Trophoblast cell (in vitro differentiated cells and primary cell): Measurements from ENCODE around the gene ZNF22.

Source experiments
- DNase-seq, 2 donors: peaks; one replicate each; pipeline ENCODE4 v3.0.0-alpha.2; 2016
- H2AFZ ChIP-seq: 2 replicates; pipeline ENCODE4 v1.6.1; 2013; ENCODE audit warnings: low read length, moderate library complexity, mild to moderate bottlenecking; ENCODE audit not compliant: insufficient read depth, poor library complexity
- H2AK5ac ChIP-seq: 2 replicates; pipeline ENCODE4 v1.6.1; 2013; ENCODE audit warnings: mild to moderate bottlenecking, low read length
- H2BK120ac ChIP-seq: 2 replicates; pipeline ENCODE4 v1.6.1; 2013; ENCODE audit warnings: low read length, mild to moderate bottlenecking, moderate library complexity; ENCODE audit not compliant: insufficient read depth, poor library complexity
- H2BK12ac ChIP-seq: 2 replicates; pipeline ENCODE4 v1.6.1; 2013; ENCODE audit warnings: mild to moderate bottlenecking, low read length, moderate library complexity
- H2BK5ac ChIP-seq: 2 replicates; pipeline ENCODE4 v1.6.1; 2013; ENCODE audit warnings: low read length, low read depth, moderate library complexity, mild to moderate bottlenecking; ENCODE audit not compliant: poor library complexity
- H3K14ac ChIP-seq: 2 replicates; pipeline ENCODE4 v1.6.1; 2013; ENCODE audit warnings: mild to moderate bottlenecking, low read length
- H3K18ac ChIP-seq: 2 replicates; pipeline ENCODE4 v1.6.1; 2013; ENCODE audit warnings: mild to moderate bottlenecking, low read length
- H3K23ac ChIP-seq: 2 replicates; pipeline ENCODE4 v1.6.1; 2013; ENCODE audit warnings: low read length
- H3K27ac ChIP-seq: 2 replicates; pipeline ENCODE4 v1.5.1; 2013; ENCODE audit warnings: low read depth, mild to moderate bottlenecking, inconsistent platforms, low read length, moderate library complexity
- H3K27me3 ChIP-seq: 2 replicates; pipeline ENCODE4 v1.6.1; 2013; ENCODE audit warnings: inconsistent platforms, mild to moderate bottlenecking, low read length, moderate library complexity; ENCODE audit not compliant: insufficient read depth
- H3K36me3 ChIP-seq, 2 experiments: 1 replicate in 1 of 2; 2 replicates in 1 of 2; pipeline ENCODE4 v1.6.1; 2013; ENCODE audit warnings: low read length in 2 of 2, mild to moderate bottlenecking in 2 of 2, moderate library complexity in 1 of 2; ENCODE audit not compliant: insufficient read depth in 2 of 2, control insufficient read depth in 1 of 2
- H3K4ac ChIP-seq: 2 replicates; pipeline ENCODE4 v1.6.1; 2013; ENCODE audit warnings: low read depth, mild to moderate bottlenecking, low read length, moderate library complexity
- H3K4me1 ChIP-seq, 2 experiments: 1 replicate in 1 of 2; 2 replicates in 1 of 2; pipeline ENCODE4 v1.6.1; 2013; ENCODE audit warnings: low read length in 2 of 2, mild to moderate bottlenecking in 2 of 2, moderate library complexity in 1 of 2; ENCODE audit not compliant: insufficient read depth in 2 of 2, control insufficient read depth in 1 of 2
- H3K4me2 ChIP-seq: 2 replicates; pipeline ENCODE4 v1.6.1; 2013; ENCODE audit warnings: inconsistent platforms, mild to moderate bottlenecking, low read length, moderate library complexity
- H3K4me3 ChIP-seq: 2 replicates; pipeline ENCODE4 v1.5.1; 2013; ENCODE audit warnings: mild to moderate bottlenecking, low read depth, low read length, inconsistent platforms
- H3K79me1 ChIP-seq: one replicate; pipeline ENCODE4 v1.6.1; 2013; ENCODE audit warnings: low read length
- H3K79me2 ChIP-seq: 2 replicates; pipeline ENCODE4 v1.6.1; 2013; ENCODE audit warnings: low read length, mild to moderate bottlenecking; ENCODE audit not compliant: control insufficient read depth, insufficient read depth, poor library complexity
- H3K9ac ChIP-seq: 2 replicates; pipeline ENCODE4 v1.6.1; 2013; ENCODE audit warnings: mild to moderate bottlenecking, low read length
- H3K9me3 ChIP-seq: 2 replicates; pipeline ENCODE4 v1.6.1; 2013; ENCODE audit warnings: low read depth, mild to moderate bottlenecking, control low read depth, inconsistent platforms, low read length; ENCODE audit not compliant: insufficient read depth
- H4K12ac ChIP-seq: 2 replicates; pipeline ENCODE4 v1.6.1; 2013; ENCODE audit warnings: low read depth, mild to moderate bottlenecking, low read length, moderate library complexity
- H4K8ac ChIP-seq: 2 replicates; pipeline ENCODE4 v1.6.1; 2013; ENCODE audit warnings: low read depth, mild to moderate bottlenecking, low read length, moderate library complexity
- H4K91ac ChIP-seq: one replicate; pipeline ENCODE4 v1.6.1; 2013; ENCODE audit warnings: low read depth, mild to moderate bottlenecking, low read length, moderate library complexity
- WGBS: extraction: QIAGEN DNeasy Blood & Tissue Kit; methylation state at CpG from one replicate; pipeline ENCODE4 v1.1.7; 2013; ENCODE audit warnings: missing lambda C conversion rate; ENCODE audit not compliant: insufficient read length, insufficient coverage; ENCODE audit errors: extremely low coverage; 5-methylcytosine and 5-hydroxymethylcytosine counted together

Gene ZNF22

GRCh38 chr10:44995581-44995913 is 5.2 kb upstream of the ZNF22 start:
- H2BK5ac ChIP-seq, result peak overlapping the region; percentile 34
- H4K8ac ChIP-seq, result no peak overlapping the region
- no CpG with 5 or more reads among the region's 4 CpGs for WGBS
- H3K23ac ChIP-seq, result no peak overlapping the region
- peaks cover 5% of the 10 kb centered on the region for H3K79me2 ChIP-seq
- no peak overlapping the region for H2BK120ac ChIP-seq
- no peaks in the 10 kb centered on the region for H3K27me3 ChIP-seq
- H3K36me3 ChIP-seq, result peaks cover 2 to 12% of the 10 kb centered on the region in 2 experiments
- no peak overlapping the region for H3K9ac ChIP-seq
- H2AK5ac ChIP-seq, result no peak overlapping the region
- no peaks in the 10 kb centered on the region for H3K9me3 ChIP-seq
- DNase-seq, result no peak
- H3K4me3 ChIP-seq, result no peak overlapping the region
- H3K79me1 ChIP-seq, result peaks cover 47% of the 10 kb centered on the region
- H3K4ac ChIP-seq, result no peak overlapping the region
- no peak overlapping the region for H4K91ac ChIP-seq
- H3K4me2 ChIP-seq, result no peak overlapping the region
- H2BK12ac ChIP-seq, result no peak overlapping the region
- H2AFZ ChIP-seq, result no peak overlapping the region
- no peak overlapping the region for H4K12ac ChIP-seq
- peak overlapping the region; percentile 70 for H3K27ac ChIP-seq
- H3K14ac ChIP-seq, result no peak overlapping the region
- H3K4me1 ChIP-seq, result peaks cover 23 to 27% of the 10 kb centered on the region in 2 experiments
- H3K18ac ChIP-seq, result no peak overlapping the region

- no CpG with 5 or more reads among the region's 9 CpGs for WGBS
- no peak overlapping the region for H3K9ac ChIP-seq
- peaks cover 52% of the 10 kb centered on the region for H3K79me1 ChIP-seq
- no peak overlapping the region for H3K4me3 ChIP-seq
- H3K27ac ChIP-seq, result peak overlapping the region; percentile 70
- no peaks in the 10 kb centered on the region for H3K27me3 ChIP-seq
- H3K18ac ChIP-seq, result peak overlapping the region; percentile 25
- peaks cover 23 to 27% of the 10 kb centered on the region in 2 experiments for H3K4me1 ChIP-seq
- no peaks in the 10 kb centered on the region for H3K9me3 ChIP-seq
- H3K36me3 ChIP-seq, result peaks cover 2 to 12% of the 10 kb centered on the region in 2 experiments
- H2BK5ac ChIP-seq, result peak overlapping the region; percentile 47
- H4K8ac ChIP-seq, result peak overlapping the region; percentile 33
- H2BK12ac ChIP-seq, result peak overlapping the region; percentile 1
- H3K79me2 ChIP-seq, result peaks cover 9% of the 10 kb centered on the region
- H2BK120ac ChIP-seq, result peak overlapping the region; percentile 9
- H3K14ac ChIP-seq, result peak overlapping the region; percentile 52
- H3K23ac ChIP-seq, result no peak overlapping the region
- no peak overlapping the region for H3K4ac ChIP-seq
- no peak overlapping the region for H3K4me2 ChIP-seq
- peak overlapping the region; percentile 49 for H2AK5ac ChIP-seq
- H4K91ac ChIP-seq, result peak overlapping the region; percentile 74
- H2AFZ ChIP-seq, result peak overlapping the region; percentile 15
- no peak overlapping the region for H4K12ac ChIP-seq
- DNase-seq, result peak in 1 of 2 donors; percentile 68
These were observed 4.6 kb upstream of the ZNF22 start for GRCh38 chr10:44995914-44996669.

GRCh38 chr10:44997105-44997748 is 3.5 kb upstream of the ZNF22 start:
- H2BK5ac ChIP-seq, result no peak overlapping the region
- H3K9me3 ChIP-seq, result no peaks in the 10 kb centered on the region
- no peak overlapping the region for H4K12ac ChIP-seq
- H3K27ac ChIP-seq, result no peak overlapping the region
- no peak overlapping the region for H3K14ac ChIP-seq
- no peaks in the 10 kb centered on the region for H3K27me3 ChIP-seq
- no peak overlapping the region for H3K23ac ChIP-seq
- WGBS, result no CpG with 5 or more reads among the region's 6 CpGs
- no peak for DNase-seq
- H3K36me3 ChIP-seq, result peaks cover 2 to 8% of the 10 kb centered on the region in 2 experiments
- H3K4ac ChIP-seq, result no peak overlapping the region
- H3K9ac ChIP-seq, result no peak overlapping the region
- H2BK120ac ChIP-seq, result peak overlapping the region; percentile 9
- H2AK5ac ChIP-seq, result no peak overlapping the region
- no peak overlapping the region for H2AFZ ChIP-seq
- H3K18ac ChIP-seq, result no peak overlapping the region
- H4K8ac ChIP-seq, result no peak overlapping the region
- H3K79me1 ChIP-seq, result peaks cover 53% of the 10 kb centered on the region
- H3K4me2 ChIP-seq, result no peak overlapping the region
- H2BK12ac ChIP-seq, result no peak overlapping the region
- no peak overlapping the region for H4K91ac ChIP-seq
- H3K79me2 ChIP-seq, result peaks cover 13% of the 10 kb centered on the region
- H3K4me3 ChIP-seq, result no peak overlapping the region
- H3K4me1 ChIP-seq, result peaks cover 23 to 27% of the 10 kb centered on the region in 2 experiments

GRCh38 chr10:44998146-44998631 is 2.5 kb upstream of the ZNF22 start:
- Histone ChIP-seq H3K14ac (no peak overlapping the region), H4K91ac (peak overlapping the region; percentile 37), H2BK120ac (no peak overlapping the region), H3K9me3 (no peaks in the 10 kb centered on the region), H2AFZ (no peak overlapping the region), H2AK5ac (no peak overlapping the region), H4K12ac (no peak overlapping the region), H3K27me3 (no peaks in the 10 kb centered on the region), H4K8ac (no peak overlapping the region), H3K79me1 (peaks cover 43% of the 10 kb centered on the region), H3K4ac (no peak overlapping the region), H3K4me1 (peaks cover 18 to 25% of the 10 kb centered on the region in 2 experiments), H3K4me2 (no peak overlapping the region), H3K36me3 (peaks cover 1 to 2% of the 10 kb centered on the region in 2 experiments), H3K23ac (no peak overlapping the region), H2BK12ac (no peak overlapping the region), H3K18ac (no peak overlapping the region), H3K27ac (no peak overlapping the region), H2BK5ac (no peak overlapping the region), H3K9ac (no peak overlapping the region), H3K79me2 (peaks cover 13% of the 10 kb centered on the region), H3K4me3 (no peak overlapping the region)
- WGBS, result no CpG with 5 or more reads among the region's 6 CpGs
- DNase-seq, result no peak
